Measurements from ENCODE around the gene CDC14A.

Gene CDC14A

GRCh38 chr1:100352267-100353070 is at the start of gene CDC14A:
TSS of gene CDC14A (plus strand) at chr1:100352506. CDS start at chr1:100352955, 449 bp downstream.
- Mint-ChIP-seq H3K9me3 (no peaks in the 10 kb centered on the region), H3K36me3 (ENCODE audit: low read depth) (peaks cover 20% of the 10 kb centered on the region), H3K4me1 (peaks cover 37% of the 10 kb centered on the region), H3K27ac (peak within 1 kb of the TSS; percentile 96 to 99 (median 99)), H3K27me3 (ENCODE audit: low read depth) (no peaks in the 10 kb centered on the region), H3K4me3 (peak within 1 kb of the TSS; percentile 94 to 100 (median 99))
- TF ChIP-seq CTCF (IDR thresholded peaks at IDR 0.05; ENCODE audit: unreplicated experiment in 3 of 3) = no peak

- no peaks in the 10 kb centered on the region for H3K9me3 Mint-ChIP-seq
- no peak overlapping the region for H3K27ac Mint-ChIP-seq
- TF ChIP-seq CTCF (IDR thresholded peaks at IDR 0.05; ENCODE audit: unreplicated experiment in 3 of 3) = no peak
- no peaks in the 10 kb centered on the region for H3K4me1 Mint-ChIP-seq
- H3K4me3 Mint-ChIP-seq = no peak overlapping the region
- H3K27me3 Mint-ChIP-seq (ENCODE audit: low read depth) = no peaks in the 10 kb centered on the region
- no peaks in the 10 kb centered on the region for H3K36me3 Mint-ChIP-seq (ENCODE audit: low read depth)
Observed at GRCh38 chr1:100302739-100303138, 49.6 kb upstream of the CDC14A start.

- Mint-ChIP-seq H3K36me3 (ENCODE audit: low read depth) (no peaks in the 10 kb centered on the region), H3K27ac (no peak overlapping the region), H3K9me3 (no peaks in the 10 kb centered on the region), H3K4me3 (no peak overlapping the region), H3K27me3 (ENCODE audit: low read depth) (no peaks in the 10 kb centered on the region), H3K4me1 (no peaks in the 10 kb centered on the region)
- TF ChIP-seq CTCF (IDR thresholded peaks at IDR 0.05; ENCODE audit: unreplicated experiment in 3 of 3) = no peak
Observed at GRCh38 chr1:100304227-100304626, 48.1 kb upstream of the CDC14A start.

- H3K4me3 Mint-ChIP-seq = no peak overlapping the region
- peaks cover 2% of the 10 kb centered on the region for H3K9me3 Mint-ChIP-seq
- H3K27me3 Mint-ChIP-seq (ENCODE audit: low read depth) = no peaks in the 10 kb centered on the region
- H3K27ac Mint-ChIP-seq = no peak overlapping the region
- no peaks in the 10 kb centered on the region for H3K4me1 Mint-ChIP-seq
- H3K36me3 Mint-ChIP-seq (ENCODE audit: low read depth) = no peaks in the 10 kb centered on the region
- no peak for TF ChIP-seq CTCF (IDR thresholded peaks at IDR 0.05; ENCODE audit: unreplicated experiment in 3 of 3)
Observed at GRCh38 chr1:100304921-100305320, 47.4 kb upstream of the CDC14A start.

- Mint-ChIP-seq H3K4me1 (no peaks in the 10 kb centered on the region), H3K27ac (no peak overlapping the region), H3K36me3 (ENCODE audit: low read depth) (no peaks in the 10 kb centered on the region), H3K9me3 (peaks cover 5% of the 10 kb centered on the region), H3K4me3 (no peak overlapping the region), H3K27me3 (ENCODE audit: low read depth) (no peaks in the 10 kb centered on the region)
- TF ChIP-seq CTCF (IDR thresholded peaks at IDR 0.05; ENCODE audit: unreplicated experiment in 3 of 3) = no peak
Observed at GRCh38 chr1:100305954-100306353, 46.4 kb upstream of the CDC14A start.

All from nephron (organoid).